HEK293 (cell line): ENCODE data around the gene IRF8.
"Not testable (repeated sequence)": the region's sequence is repeated elsewhere in the genome, so short reads cannot be mapped to it uniquely, and the experiment has no call there.

ENCODE experiments used
- GLIS1 ChIP-seq: fragments of 450-650 bp; formaldehyde crosslinking; IDR thresholded peaks from 2 replicates; pipeline ENCODE4 v1.5.1; 2016; ENCODE audit warnings: missing biosample characterization, missing genetic modification characterization
- YY1 ChIP-seq: fragments of 450-650 bp; formaldehyde crosslinking; IDR thresholded peaks from 2 replicates; pipeline ENCODE4 v1.5.1; 2018; ENCODE audit warnings: missing biosample characterization, missing genetic modification characterization
- ZNF701 ChIP-seq: fragments of 450-650 bp; formaldehyde crosslinking; IDR thresholded peaks from 2 replicates; pipeline ENCODE4 v1.5.1; 2016; ENCODE audit warnings: missing biosample characterization, missing genetic modification characterization
- TF ChIP-seq, protein P1 (sequence below): fragments of 450-650 bp; formaldehyde crosslinking; IDR thresholded peaks from 2 replicates; pipeline ENCODE4 v1.5.1; 2016; ENCODE audit warnings: missing biosample characterization, missing genetic modification characterization

DNA sequence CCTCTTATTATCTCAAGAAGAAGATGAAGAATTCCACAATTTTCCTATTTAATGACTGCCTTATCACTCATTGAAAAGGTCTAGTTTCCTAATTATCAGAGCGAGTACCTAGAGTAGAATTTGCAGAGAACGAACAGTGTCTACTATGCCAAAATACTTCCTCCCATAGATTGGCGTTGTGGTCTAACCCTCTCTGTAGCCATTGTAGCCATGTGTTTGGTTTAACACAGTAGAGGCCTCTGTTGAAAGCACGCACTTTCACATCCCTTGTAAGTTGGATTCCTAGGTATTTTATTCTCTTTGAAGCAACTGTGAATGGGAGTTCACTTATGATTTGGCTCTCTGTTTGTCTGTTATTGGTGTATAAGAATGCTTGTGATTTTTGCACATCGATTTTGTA is 24.9 kb upstream of the IRF8 start:
- TF ChIP-seq, protein P1, sequence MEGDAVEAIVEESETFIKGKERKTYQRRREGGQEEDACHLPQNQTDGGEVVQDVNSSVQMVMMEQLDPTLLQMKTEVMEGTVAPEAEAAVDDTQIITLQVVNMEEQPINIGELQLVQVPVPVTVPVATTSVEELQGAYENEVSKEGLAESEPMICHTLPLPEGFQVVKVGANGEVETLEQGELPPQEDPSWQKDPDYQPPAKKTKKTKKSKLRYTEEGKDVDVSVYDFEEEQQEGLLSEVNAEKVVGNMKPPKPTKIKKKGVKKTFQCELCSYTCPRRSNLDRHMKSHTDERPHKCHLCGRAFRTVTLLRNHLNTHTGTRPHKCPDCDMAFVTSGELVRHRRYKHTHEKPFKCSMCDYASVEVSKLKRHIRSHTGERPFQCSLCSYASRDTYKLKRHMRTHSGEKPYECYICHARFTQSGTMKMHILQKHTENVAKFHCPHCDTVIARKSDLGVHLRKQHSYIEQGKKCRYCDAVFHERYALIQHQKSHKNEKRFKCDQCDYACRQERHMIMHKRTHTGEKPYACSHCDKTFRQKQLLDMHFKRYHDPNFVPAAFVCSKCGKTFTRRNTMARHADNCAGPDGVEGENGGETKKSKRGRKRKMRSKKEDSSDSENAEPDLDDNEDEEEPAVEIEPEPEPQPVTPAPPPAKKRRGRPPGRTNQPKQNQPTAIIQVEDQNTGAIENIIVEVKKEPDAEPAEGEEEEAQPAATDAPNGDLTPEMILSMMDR, result not testable (repeated sequence)
- not testable (repeated sequence) for TF ChIP-seq ZNF701 (tag by site-specific recombination); GLIS1 (tag by site-specific recombination); YY1
